CD4-positive, alpha-beta T cell treated with Interleukin-21 for 1 hour (primary cell): ENCODE data around the gene TMEM33.

Source experiments
- DNase-seq: peaks from one replicate; pipeline ENCODE4 v3.0.0-alpha.2; 2020

The TMEM33 gene

DNA sequence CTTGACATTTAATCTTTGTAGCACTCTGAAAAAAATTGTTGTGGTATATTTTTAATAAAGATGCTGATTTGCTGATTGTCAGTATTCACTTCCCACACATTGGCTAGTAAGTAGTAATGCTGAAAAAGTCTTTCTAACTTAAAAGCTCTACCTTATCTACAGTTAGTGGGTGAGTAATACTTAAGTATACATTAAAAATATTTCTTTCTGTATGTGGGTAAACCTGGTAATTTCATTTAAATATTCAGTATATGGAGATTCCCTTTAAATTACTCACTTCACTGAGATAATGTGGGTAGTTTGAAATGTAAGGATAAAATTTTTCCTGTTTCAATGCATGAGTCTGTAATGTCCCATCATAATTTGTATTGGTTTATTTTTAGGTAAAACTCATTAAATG is 5.6 kb downstream of the TMEM33 start:
- DNase-seq: no peak

DNA sequence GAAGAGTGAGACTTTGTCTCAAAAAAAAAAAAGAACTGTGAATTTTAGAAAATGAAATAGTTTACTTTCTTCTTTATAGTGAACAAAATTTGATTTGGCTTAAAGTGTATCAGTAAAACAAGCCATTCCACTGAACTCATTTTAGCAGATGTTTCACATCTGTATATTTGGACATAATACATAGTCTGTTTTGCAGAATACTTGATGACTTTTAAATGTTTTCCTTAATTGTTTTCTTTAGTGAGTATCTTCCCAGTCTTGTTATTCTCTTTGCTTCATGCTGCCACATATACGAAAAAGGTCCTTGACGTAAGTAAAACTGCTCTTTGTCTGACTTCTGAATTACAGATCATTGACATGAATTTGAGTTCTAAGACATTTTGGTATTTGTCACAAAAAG is 8.3 kb downstream of the TMEM33 start:
- no peak for DNase-seq

DNA sequence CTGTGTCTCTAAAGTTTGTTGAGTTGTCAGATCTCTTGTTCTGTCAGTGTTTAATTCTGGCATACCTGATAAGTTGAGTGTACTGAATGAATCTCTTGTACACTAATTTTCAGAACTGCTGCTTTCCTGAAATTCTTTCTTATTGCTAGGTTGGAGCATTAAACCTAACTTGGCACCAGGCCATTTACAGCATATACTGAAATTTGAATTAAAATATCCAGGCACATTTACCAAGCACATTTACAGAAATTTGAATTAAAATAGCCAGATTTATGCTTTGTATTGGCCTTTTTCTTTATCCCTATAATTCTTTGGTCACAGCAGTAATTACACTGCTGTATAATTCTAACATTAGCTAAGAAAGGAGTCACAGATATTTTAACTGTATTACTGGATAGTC is 8.9 kb downstream of the TMEM33 start:
- no peak for DNase-seq

DNA sequence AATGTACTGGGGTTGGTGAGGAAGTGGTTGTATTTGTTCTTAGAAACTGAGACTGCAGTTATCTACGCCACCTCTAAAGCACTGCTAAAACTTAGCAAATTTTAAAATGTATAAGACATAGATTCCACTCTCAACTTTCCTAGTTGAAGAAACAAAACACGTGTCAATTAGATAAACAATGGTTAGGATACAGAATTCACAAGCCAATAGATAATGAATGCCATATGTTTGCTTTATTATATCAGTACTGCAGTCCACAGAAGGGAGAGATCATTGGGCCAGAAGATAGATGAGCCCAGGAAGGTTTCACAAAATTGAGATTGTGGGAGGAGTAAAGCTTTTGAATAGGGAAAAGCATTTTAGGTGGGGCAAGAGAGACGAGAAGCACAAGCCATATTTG is 14.3 kb downstream of the TMEM33 start:
- DNase-seq: no peak

DNA sequence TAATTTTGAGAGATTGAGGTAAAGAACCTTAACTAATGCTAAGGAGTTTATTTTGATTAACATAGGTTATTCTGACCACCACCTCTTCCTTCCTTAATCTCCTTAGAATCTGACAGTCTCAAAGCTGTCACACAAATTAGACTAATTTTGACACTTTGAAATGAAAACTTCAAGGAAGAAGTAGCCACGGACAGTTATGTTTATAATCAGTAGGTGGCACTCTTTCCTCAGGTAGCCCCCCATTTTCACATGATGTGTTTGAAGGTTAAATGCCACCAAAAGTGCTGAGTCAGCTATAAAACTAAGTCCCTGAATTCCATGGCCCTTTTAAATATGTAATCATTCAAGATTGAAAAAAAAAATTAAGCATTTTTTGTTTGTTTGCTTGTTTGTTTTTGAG is 22.4 kb downstream of the TMEM33 start:
- DNase-seq: peak; percentile 12

DNA sequence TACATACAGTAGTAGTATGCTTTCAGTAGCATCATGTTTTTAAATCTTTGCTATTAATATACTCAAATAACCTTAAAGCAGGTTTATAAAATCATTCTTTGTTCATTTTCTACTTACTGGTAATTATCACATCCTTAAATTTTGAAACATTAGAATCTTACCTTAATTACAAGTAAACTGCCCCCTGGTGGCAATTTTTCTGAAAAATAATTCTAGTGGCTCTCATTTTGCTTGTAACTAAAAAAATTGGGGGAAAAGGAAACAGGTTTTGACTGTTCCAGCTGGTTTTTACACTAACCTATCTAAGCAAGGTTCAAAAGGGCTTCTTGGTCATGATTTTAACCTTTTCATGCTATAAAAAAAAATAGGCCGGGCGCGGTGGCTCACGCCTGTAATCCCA is 27.9 kb downstream of the TMEM33 start:
- DNase-seq: peak; percentile 40

DNA sequence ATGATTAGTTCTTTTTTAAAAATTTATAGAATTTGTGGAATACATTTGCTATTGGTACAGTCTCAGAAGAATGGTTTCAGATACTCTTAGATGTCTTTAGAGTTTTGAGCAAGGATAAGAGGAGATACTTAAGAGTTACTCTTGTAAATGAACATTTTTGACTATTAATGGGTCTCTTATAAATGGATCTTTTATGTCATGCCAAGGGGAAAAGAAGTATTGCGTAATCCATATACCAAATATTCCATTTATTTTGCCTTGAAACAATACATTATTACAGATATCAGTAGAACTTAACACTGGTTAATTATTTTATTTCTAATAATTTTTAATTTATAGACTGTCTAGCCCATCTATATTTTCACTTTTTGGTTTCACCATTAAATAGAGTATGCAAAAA is 29.2 kb downstream of the TMEM33 start:
- DNase-seq: no peak

DNA sequence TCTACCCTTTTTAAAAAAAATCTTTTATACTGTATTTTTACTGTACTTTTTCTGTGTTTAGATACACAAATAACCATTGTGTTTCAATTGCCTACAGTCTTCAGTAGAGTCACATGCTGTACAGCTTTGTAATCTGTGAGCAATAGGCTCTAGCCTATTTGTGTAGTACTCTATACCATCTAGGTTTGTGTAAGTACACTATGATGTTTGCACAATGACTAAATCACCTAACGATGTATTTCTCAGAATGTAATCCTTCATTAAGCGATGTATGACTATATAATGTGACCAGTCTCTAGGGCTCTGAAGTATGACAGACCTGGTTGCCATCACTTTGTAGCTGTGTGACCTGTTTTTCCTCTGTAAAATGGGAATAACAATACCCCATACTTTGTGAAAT is 32.2 kb downstream of the TMEM33 start:
- DNase-seq: no peak

DNA sequence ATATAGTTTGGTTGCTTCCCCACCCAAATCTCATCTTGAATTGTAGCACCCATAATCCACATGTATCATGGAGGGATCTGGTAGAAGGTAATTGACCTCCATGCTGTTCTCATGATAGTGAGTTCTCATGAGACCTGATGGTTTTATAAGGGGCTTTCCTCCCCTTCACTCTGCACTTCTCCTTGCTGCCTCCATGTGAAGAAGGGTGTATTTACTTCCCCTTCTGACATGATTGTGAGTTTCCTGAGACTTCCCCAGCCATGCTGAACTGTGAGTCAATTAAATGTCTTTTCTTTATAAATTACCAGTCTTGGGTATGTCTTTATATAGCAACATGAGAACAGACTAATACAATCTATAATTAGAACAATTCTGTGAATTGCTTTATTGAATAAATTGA is 34.4 kb downstream of the TMEM33 start:
- no peak for DNase-seq

DNA sequence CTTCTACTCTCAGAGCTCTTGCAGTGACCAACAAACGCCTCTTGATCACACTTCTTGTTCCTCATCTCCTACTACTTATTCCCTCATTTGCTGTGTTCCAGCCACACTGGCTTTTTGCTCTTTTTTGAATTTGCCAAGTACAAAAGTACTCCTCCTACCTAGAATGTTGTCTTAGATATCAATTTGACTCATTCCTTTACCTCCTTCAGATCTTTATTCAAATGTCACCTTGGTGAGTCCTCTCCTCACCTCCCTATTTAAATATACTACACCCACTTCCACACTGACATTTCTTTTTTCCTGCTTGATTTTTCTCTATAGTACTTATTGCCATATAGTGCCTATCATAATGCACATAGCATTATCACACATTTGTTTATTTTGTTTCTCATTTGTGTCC is 40.1 kb downstream of the TMEM33 start:
- no peak for DNase-seq

DNA sequence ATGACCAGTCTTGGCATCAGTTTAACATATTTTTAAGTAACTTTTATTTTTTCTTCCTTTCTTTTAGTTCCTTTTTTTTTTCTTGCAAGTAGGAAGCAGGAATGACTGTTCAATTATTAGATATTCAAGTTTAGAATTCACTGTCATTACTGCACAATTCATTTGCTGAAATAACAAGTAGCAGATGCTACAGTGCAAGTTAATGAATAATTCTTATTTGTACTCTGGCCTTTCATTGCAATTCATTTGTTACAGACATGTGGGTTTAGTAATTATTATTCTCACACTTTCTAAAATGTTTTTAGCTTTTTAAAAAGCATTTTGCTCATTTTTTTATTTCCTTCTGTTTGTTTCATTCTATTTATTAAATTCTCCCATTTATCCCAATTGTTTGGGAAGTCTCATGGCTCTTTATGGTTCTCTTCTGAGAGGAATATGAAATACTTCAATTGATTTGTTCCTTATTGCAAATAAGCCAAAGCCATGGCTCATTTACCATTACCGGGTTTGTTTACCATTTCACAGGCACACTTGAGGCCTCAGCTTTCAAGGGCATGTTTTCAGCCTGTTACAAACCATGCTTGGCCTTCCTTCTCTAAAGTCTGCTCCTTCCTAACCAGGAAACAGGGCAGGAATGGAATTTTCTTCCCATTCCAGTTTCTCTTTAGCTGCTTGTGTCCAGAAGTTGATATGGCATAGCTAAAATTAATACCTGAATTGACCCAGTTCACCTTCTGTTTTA is 41.7 kb downstream of the TMEM33 start:
- no peak for DNase-seq

DNA sequence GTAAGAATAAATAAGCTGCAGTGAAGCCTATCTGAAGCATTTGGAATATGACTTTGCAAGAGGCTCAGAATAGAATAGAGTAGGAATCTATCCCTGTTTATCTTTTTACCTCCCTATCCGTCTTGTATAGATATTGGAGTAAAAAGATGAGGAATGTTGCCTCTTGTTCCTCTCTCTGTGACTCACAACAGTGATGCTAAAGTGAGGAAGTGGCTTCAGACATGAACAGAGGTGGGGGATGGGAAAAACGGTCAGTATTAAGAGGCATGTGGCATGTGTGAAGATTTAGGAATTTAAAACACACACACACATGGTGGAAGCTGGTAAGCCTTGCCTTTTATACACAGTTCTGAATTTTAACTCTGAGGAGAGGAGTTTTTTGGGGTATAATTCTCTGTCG is 42.5 kb downstream of the TMEM33 start:
- no peak for DNase-seq

DNA sequence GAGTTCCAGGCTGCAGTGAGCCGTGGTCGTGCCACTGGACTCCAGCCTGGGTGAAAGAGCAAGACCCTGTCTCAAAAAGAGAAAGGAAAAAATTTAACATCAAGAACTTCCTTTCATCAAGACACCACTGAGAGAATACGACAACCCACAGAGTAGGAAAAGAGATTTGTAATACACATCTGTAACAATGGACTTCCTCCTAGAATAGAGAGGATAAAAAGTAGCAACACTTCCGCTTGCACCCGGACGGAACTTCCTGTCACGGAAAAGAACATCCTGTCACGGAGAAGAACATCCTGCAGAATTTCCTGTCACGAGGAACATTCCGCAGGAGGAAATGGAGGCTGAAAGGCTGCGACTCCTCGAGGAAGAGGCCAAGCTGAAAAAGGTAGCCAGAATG is 46.2 kb downstream of the TMEM33 start, which contains the start of gene DCAF4L1:
DCAF4L1 (plus strand) TSS at position 301 of the 400 bp plus-strand sequence; CDS start at position 338, 37 bp downstream.
- DNase-seq: no peak

DNA sequence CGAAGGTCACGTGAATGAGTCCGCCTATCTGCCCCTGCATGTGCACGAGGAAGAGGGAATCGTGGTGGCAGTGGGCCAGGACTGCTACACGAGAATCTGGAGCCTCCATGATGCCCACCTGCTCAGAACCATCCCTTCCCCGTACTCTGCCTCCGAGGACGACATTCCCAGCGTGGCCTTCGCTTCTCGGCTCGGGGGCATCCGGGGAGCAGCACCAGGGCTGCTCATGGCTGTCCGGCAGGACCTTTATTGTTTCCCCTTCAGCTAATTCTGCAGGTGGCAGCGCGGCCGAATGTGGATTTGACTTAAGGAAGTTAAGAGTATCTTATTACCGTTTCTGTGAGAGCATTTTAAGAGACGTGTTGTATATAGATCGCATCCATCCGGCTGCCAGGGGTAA is 47.5 kb downstream of the TMEM33 start:
- no peak for DNase-seq

DNA sequence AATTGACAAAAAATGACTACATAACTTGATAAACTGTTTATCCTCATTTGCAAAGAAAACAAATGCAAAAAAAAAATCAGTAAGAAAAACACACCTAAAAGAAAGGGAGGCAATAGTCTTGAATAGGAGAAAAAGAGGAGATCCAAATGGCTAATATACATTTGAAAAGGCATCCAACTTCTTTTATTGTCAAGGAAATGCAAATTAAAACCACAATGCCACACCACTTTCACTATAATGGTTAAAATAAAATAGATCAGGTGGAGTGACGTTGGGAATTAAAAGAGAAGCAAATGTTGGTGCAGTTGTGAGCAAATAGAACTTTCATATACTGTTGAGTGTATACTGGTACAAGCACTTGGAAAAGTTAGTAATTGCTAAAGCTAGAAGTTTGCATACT is 49.9 kb downstream of the TMEM33 start:
- DNase-seq: no peak

DNA sequence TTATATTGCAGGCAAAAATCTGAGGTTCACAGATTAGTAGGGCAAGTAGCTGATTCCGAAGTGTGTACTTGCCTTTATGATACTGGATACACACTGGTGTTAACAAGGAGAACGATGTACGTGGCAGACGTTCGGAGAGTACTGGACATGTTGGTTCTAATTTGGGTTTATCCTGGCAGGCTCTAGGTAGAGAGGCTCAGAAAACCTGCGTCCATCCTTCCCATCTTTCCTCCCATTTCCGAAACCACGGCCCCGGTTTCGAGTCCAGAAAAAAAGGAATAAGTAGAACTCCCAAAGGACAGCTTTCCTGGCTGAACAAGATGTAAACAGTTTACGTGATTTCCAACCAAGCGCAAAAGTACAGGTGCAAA is 54.8 kb downstream of the TMEM33 start:
- no peak for DNase-seq

DNA sequence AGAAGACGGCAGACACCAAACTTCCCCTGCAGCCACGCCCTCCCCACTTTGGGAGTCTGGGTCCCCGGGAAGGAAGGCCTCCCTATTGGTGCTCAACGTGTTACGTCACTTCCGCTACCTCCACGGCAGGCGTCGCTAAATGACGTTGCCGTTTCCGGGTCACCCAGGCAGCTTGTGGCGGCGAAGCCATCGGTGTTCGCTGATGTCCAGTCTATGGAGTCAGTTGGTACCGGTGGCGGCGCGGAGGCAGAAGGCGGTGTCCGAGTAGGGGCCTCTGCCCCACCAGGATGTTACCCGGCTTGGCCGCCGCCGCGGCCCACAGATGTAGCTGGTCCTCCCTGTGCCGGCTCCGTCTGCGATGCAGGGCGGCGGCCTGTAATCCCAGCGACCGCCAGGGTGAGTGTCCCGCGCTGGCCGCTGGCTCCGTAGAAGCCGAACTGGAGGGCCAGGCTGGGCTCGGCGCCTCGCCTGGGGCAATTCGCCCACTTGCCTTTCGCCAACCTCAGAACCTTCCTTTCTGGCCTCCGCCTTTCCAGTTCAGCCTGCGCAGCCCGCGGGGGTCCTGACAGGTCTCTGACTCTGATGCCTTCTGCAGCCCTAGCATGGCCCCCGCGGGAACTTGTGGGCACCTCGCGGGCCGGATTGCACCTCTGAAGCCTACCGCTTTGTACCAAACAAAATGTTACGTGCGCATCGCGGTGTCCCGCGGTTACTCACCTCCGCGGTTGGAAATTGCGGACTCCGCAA is 55.3 kb downstream of the TMEM33 start, which contains the start of gene SLC30A9:
SLC30A9 (plus strand) TSS at position 166 of the 747 bp plus-strand sequence; CDS start at position 288, 122 bp downstream.
- DNase-seq: peak; percentile 95

DNA sequence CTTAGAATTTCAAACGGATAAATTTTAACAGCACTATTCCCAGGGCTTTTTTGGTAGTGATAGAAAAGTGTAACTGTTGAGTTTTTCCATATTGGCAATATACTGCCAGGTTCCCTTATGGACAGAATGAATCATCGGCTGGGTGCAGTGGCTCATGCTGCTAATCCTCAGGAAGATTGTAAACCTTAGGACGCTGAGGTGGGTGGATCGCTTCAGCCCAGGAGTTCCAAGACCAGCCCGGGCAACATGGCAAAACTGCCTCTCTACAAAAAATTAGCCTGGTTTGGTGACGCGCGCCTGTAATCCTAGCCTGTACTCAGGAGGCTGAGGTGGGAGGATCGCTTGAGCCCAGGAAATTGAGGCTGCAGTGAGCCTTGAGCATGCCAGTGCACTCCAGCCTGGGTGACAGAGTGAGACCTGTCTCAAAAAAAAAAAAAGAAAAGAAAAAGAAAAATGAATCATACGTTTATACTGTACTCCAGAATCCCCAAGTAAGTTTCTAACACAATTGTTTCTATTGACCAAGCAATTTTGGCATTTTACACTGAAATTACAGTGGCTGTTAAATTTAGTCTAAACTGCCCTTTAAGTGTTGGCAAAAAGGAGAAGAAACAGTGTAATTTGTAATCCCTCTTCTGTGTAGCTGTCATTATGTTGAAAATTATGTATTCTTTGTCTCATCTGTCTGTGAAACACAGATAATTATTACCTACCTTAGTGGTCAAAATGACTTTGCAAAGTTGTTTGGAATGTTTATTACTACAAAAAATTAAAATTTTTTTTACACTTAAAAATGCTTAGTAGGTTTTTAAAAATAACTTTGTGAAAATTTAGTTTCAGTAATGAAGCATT is 56.9 kb downstream of the TMEM33 start:
- DNase-seq: no peak

DNA sequence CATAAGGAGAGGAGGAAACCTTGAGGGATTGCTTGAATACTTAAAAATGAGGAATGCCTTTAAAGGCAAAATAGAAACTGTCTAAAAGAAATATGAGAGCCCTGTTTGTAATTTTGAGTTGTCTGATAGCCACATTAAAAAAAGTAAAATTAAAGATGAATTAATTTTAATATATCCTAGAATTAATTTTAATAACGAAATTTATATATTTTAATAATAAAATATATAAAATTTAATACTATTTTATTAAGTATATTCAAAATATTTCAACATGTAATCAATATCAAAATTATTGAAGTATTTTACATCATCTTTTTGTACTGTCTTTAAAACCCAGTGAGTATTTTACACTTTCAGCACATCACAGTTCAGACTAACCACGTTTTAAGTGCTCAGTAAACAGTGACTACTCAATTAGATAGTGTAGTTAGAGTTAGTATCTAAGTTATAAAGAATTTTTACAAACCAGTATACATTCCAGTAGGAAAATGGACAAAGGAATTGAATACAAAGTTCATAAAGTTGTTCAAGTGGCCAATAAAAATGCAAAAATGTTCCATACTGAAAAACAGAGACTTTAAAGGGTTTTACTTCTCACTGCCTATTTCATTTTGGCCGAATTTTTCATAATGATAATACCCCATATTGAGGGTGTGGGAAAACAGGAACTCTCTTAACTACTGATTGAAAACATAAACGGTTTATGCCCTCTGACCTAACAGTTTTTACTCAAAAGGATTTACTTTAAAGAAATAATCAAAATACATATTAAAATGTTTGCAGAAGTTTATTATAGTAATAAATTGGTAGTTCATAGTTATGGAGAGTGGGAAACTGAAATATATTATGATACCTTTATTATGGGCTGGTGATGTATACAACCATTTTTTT is 58.0 kb downstream of the TMEM33 start:
- no peak for DNase-seq

DNA sequence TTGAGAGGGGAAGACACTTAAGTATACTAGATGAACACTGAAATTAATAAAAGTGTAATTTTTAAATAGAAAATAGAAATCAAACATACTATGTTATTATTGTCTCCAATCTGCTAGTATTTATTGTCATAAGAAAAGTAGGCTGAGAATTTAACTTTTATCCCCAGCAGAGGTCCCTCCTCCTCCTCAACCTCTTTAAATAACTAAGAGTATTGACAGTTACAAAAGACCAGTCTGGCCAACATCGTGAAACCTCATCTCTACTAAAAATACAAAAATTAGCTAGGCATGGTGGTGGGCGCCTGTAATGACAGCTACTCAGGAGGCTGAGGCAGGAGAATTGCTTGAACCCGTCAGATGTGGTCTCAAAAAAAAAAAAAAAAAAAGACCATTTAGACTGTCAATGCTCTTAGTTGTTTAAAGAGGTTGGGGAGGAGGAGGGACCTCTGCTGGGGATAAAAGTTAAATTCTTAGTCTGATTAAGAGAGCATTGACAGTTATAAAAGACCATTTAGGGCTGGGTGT is 59.3 kb downstream of the TMEM33 start:
- DNase-seq: no peak

DNA sequence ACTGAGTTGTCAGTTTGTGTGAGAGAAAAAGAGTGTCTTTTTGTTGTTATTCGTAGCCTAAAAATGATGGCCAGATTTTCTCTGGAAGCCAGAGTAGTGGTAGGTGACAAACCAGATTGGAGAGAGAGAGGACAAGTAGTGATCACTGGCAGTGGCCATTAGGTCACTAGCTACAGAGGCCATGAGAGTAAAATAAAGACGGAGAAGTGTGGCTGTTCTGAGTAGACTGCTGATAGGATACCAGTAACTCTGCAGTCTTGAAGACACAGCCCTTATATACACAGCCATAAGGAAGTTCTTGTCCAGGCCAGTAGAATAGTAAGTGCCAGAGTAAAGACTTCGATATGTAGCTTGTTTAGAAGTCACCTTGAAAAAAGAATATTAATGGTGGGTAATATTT is 62.8 kb downstream of the TMEM33 start:
- no peak for DNase-seq

DNA sequence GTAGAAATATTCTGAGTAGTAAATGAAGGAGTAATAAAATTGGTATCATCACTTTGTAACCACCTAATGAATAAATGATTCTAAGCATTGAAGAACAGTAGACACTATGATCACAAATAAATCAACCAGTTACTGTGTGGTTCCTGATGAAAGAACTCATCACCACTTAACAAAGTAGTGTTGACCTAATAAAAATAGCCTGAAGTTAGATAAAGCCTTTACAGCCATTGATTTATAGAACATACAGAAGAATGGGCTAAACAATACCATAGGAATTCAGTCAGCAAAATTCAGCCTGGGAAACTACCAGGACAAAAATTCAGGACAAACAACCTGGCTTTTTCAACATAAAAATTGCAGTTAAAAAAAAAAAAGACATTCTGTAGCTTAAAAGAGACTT is 64.1 kb downstream of the TMEM33 start:
- no peak for DNase-seq
